ENCODE results near the gene TTC31.

The TTC31 gene

DNA sequence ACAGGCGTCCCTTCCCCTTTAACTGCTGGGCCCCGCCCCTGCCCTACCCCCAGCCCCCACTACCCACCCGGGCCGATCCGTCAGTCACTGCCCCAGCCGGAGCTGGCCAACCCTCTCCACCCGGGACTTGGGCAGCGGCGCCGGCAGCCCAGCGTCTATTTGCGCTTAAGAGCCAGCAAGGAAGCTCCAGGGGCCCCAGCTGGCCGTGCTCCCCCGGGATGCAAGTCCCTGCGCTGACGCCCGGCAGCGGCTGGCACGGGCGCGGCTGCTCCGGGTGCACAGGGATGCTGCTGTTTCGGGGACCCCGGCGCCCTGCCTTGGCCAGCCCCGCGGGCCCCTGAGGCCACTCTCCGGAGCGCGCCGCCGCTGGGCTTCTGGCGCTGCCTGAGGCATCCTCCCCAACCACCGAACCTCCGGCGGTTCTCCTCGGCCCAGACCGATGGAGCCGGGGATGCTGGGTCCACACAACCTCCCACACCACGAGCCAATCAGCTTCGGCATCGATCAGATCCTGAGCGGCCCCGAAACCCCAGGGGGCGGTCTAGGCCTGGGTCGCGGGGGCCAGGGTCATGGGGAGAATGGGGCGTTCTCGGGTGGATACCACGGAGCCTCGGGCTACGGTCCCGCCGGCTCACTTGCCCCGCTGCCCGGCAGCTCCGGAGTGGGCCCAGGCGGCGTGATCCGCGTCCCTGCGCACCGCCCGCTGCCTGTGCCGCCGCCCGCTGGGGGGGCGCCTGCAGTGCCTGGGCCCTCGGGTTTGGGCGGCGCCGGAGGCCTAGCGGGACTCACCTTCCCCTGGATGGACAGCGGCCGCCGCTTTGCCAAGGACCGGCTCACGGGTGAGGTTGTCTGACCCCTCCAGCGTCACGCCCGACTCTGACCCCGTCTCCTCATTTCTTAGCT is 31.7 kb downstream of the TTC31 start, which contains the start of gene TLX2:
TLX2 (plus strand) TSS at position 83 of the 903 bp plus-strand sequence; CDS start at position 440, 357 bp downstream.
- TF ChIP-seq EZH2 (optimal IDR thresholded peaks at IDR 0.05; ENCODE audit: low read depth, low read length) (no peak), EZH2phosphoT487 (IDR thresholded peaks at IDR 0.05; ENCODE audit: low read length) (no peak)
- TF ChIP-seq, protein P1, sequence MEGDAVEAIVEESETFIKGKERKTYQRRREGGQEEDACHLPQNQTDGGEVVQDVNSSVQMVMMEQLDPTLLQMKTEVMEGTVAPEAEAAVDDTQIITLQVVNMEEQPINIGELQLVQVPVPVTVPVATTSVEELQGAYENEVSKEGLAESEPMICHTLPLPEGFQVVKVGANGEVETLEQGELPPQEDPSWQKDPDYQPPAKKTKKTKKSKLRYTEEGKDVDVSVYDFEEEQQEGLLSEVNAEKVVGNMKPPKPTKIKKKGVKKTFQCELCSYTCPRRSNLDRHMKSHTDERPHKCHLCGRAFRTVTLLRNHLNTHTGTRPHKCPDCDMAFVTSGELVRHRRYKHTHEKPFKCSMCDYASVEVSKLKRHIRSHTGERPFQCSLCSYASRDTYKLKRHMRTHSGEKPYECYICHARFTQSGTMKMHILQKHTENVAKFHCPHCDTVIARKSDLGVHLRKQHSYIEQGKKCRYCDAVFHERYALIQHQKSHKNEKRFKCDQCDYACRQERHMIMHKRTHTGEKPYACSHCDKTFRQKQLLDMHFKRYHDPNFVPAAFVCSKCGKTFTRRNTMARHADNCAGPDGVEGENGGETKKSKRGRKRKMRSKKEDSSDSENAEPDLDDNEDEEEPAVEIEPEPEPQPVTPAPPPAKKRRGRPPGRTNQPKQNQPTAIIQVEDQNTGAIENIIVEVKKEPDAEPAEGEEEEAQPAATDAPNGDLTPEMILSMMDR (IDR thresholded peaks at IDR 0.05; ENCODE audit: low read length): no peak
- Histone ChIP-seq H3F3A (ENCODE audit: insufficient read depth, low read length) (no peaks in the 10 kb centered on the region), H4K20me1 (ENCODE audit: insufficient read depth, low read length) (no peaks in the 10 kb centered on the region), H3K27me3 (replicated peaks; ENCODE audit: insufficient read depth, low read length) (peaks cover 83% of the 10 kb centered on the region), H2AFZ (ENCODE audit: low read length) (0 out of 2 replicates have a peak within 1 kb of the TSS, but pooled peaks have one; percentile 31), H3K36me3 (replicated peaks; ENCODE audit: insufficient read depth, low read length) (no peaks in the 10 kb centered on the region), H3K4me1 (ENCODE audit: low read length) (peaks cover 4% of the 10 kb centered on the region; the same call in 1 of the 2 replicates), H3K4me3 (ENCODE audit: low read length) (peak within 1 kb of the TSS; percentile 10; the same call in 1 of the 2 replicates), H3K27ac (ENCODE audit: low read length) (no peak within 1 kb of the TSS), H3K4me2 (ENCODE audit: low read depth, low read length) (peak within 1 kb of the TSS; percentile 39), H3K9me3 (replicated peaks; ENCODE audit: insufficient read depth, low read length) (no peaks in the 10 kb centered on the region), H3K9me2 (replicated peaks; ENCODE audit: insufficient read depth, low read length) (no peaks in the 10 kb centered on the region), H3K9ac (ENCODE audit: low read length) (no peak within 1 kb of the TSS), H3K79me2 (ENCODE audit: low read length) (no peaks in the 10 kb centered on the region)
- DNase-seq: no peak

DNA sequence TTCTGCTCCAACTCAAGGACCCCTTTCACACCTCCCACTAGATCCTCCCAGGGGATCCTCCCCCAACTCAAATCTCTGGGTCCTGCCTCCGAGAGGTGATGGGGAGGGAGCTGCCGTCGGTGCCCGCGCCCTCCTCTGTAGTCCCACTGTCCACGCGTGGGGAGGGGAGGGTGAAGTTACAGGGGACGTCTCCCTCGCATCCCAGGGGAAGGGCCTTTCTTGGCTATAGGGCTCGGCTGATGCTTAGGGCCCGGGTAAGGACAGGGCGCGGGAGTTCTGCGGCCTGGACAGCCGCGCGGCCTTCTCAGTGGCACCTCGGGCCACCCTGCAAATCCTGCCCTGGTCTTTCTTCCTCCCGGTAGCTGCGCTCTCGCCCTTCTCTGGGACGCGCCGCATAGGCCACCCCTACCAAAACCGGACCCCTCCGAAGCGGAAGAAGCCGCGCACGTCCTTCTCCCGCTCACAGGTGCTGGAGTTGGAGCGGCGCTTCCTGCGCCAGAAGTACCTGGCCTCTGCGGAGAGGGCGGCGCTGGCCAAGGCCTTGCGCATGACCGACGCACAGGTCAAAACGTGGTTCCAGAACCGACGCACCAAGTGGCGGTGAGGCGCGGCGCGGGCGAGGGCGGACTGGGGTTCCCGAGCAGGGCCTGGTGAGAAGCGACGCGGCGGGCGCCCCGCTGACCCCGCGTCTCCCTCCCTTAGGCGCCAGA is 32.5 kb downstream of the TTC31 start:
- no peak overlapping the region for H3K4me3 ChIP-seq (ENCODE audit: low read length)
- H3K9ac ChIP-seq (ENCODE audit: low read length): no peak overlapping the region

DNA sequence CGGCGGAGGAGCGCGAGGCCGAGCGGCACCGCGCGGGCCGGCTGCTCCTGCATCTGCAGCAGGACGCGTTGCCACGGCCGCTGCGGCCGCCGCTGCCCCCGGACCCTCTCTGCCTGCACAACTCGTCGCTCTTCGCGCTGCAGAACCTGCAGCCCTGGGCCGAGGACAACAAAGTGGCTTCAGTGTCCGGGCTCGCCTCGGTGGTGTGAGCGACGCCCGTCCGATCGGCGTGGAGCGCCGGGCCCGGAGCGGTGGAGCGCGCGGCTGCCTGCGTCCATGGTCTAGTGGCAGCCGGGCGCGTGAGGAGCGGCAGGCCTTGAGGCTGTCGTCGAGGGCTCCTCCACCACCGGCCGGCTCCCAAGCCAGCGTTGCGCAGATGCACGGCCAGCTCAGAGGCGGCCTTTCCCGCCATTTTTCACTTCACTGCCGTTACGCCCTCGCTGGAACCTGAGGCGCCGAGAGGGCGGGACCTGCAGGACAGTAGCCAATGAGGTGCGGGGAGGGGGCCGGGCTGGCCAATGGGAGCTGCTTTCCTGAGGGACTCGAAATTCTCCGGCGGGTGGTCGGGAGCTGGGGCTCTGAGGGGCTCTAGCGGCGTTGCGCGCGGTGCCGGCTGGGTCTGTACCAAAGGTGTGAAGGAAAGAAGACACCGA is 33.2 kb downstream of the TTC31 start:
- no peak overlapping the region for H3K9ac ChIP-seq (ENCODE audit: low read length)
- no peak for TF ChIP-seq EZH2 (optimal IDR thresholded peaks at IDR 0.05; ENCODE audit: low read depth, low read length)
- no peak for TF ChIP-seq EZH2phosphoT487 (IDR thresholded peaks at IDR 0.05; ENCODE audit: low read length)

More for the DNA sequence above, 32.5 kb downstream of the TTC31 start:
- H3K27ac ChIP-seq (ENCODE audit: low read length): no peak overlapping the region
- H3K4me2 ChIP-seq (ENCODE audit: low read depth, low read length): no peak overlapping the region
- no peak for DNase-seq
- H2AFZ ChIP-seq (ENCODE audit: low read length): no peak overlapping the region
- H3K9me2 ChIP-seq (replicated peaks; ENCODE audit: insufficient read depth, low read length): no peaks in the 10 kb centered on the region
- peaks cover 89% of the 10 kb centered on the region for H3K27me3 ChIP-seq (replicated peaks; ENCODE audit: insufficient read depth, low read length)
- TF ChIP-seq EZH2 (optimal IDR thresholded peaks at IDR 0.05; ENCODE audit: low read depth, low read length) (no peak), EZH2phosphoT487 (IDR thresholded peaks at IDR 0.05; ENCODE audit: low read length) (no peak)
- TF ChIP-seq, protein P1 (IDR thresholded peaks at IDR 0.05; ENCODE audit: low read length): no peak
- H3K79me2 ChIP-seq (ENCODE audit: low read length): no peaks in the 10 kb centered on the region
- H3K4me1 ChIP-seq (ENCODE audit: low read length): peaks cover 4% of the 10 kb centered on the region; the same call in 1 of the 2 replicates
- H3F3A ChIP-seq (ENCODE audit: insufficient read depth, low read length): no peaks in the 10 kb centered on the region
- no peaks in the 10 kb centered on the region for H3K9me3 ChIP-seq (replicated peaks; ENCODE audit: insufficient read depth, low read length)
- H4K20me1 ChIP-seq (ENCODE audit: insufficient read depth, low read length): no peaks in the 10 kb centered on the region
- no peaks in the 10 kb centered on the region for H3K36me3 ChIP-seq (replicated peaks; ENCODE audit: insufficient read depth, low read length)

More for the DNA sequence above, 33.2 kb downstream of the TTC31 start:
- DNase-seq: no peak
- Histone ChIP-seq H3K27ac (ENCODE audit: low read length) (no peak overlapping the region), H4K20me1 (ENCODE audit: insufficient read depth, low read length) (no peaks in the 10 kb centered on the region), H3F3A (ENCODE audit: insufficient read depth, low read length) (no peaks in the 10 kb centered on the region), H3K4me1 (ENCODE audit: low read length) (peaks cover 4% of the 10 kb centered on the region; the same call in 1 of the 2 replicates), H3K79me2 (ENCODE audit: low read length) (no peaks in the 10 kb centered on the region), H3K36me3 (replicated peaks; ENCODE audit: insufficient read depth, low read length) (no peaks in the 10 kb centered on the region), H3K27me3 (replicated peaks; ENCODE audit: insufficient read depth, low read length) (peaks cover 85% of the 10 kb centered on the region), H3K4me2 (ENCODE audit: low read depth, low read length) (no peak overlapping the region), H3K4me3 (ENCODE audit: low read length) (no peak overlapping the region), H3K9me3 (replicated peaks; ENCODE audit: insufficient read depth, low read length) (no peaks in the 10 kb centered on the region), H2AFZ (ENCODE audit: low read length) (no peak overlapping the region), H3K9me2 (replicated peaks; ENCODE audit: insufficient read depth, low read length) (no peaks in the 10 kb centered on the region)

All from MM.1S (cell line).